ENCODE results near the gene FAM131A.

GRCh38 chr3:184327171-184327570 is 10.2 kb upstream of the FAM131A start:
- no peak for TF ChIP-seq CTCF (tag by site-specific recombination; IDR thresholded peaks at IDR 0.05)
- TF ChIP-seq ZNF670 (tag by site-specific recombination; IDR thresholded peaks at IDR 0.05; ENCODE audit: low read depth) = no peak
- TF ChIP-seq ZNF501 (tag by site-specific recombination; IDR thresholded peaks at IDR 0.05) = no peak
- no peak for TF ChIP-seq YY1 (tag by site-specific recombination; IDR thresholded peaks at IDR 0.05)
- TF ChIP-seq KLF8 (tag by site-specific recombination; IDR thresholded peaks at IDR 0.05) = no peak
- no peak for TF ChIP-seq ZBTB7A (tag by site-specific recombination; IDR thresholded peaks at IDR 0.05; ENCODE audit: low read depth)
- no peak for TF ChIP-seq ZNF830 (tag by site-specific recombination; IDR thresholded peaks at IDR 0.05; ENCODE audit: low read depth)
- TF ChIP-seq ZNF2 (tag by site-specific recombination; IDR thresholded peaks at IDR 0.05) = no peak
- TF ChIP-seq ZNF24 (tag by site-specific recombination; IDR thresholded peaks at IDR 0.05) = no peak
- no peak for TF ChIP-seq KLF10 (tag by site-specific recombination; IDR thresholded peaks at IDR 0.05)
- no peak for TF ChIP-seq KLF16 (tag by site-specific recombination; IDR thresholded peaks at IDR 0.05)
